GM06990 (cell line): Measurements from ENCODE around the gene GRIK4.

ENCODE experiments used
- DNase-seq: peaks from one replicate; pipeline ENCODE4 v3.0.0-alpha.2; 2011; ENCODE audit not compliant: insufficient read length; ENCODE audit errors: extremely low read depth
- H3K27me3 ChIP-seq: replicated peaks from 2 replicates; pipeline ENCODE4 v1.6.0; 2011; ENCODE audit warnings: low read length; ENCODE audit not compliant: control insufficient read depth, insufficient read depth
- H3K36me3 ChIP-seq: 2 replicates; pipeline ENCODE4 v1.5.1; 2011; ENCODE audit warnings: low read length; ENCODE audit not compliant: control insufficient read depth, insufficient read depth
- H3K4me3 ChIP-seq: replicated peaks from 2 replicates; pipeline ENCODE4 v1.5.1; 2011; ENCODE audit warnings: low read depth, mild to moderate bottlenecking, control low read depth, low read length
- TF ChIP-seq, protein P1 (sequence below): IDR thresholded peaks from 2 replicates; pipeline ENCODE4 v1.5.1; 2011; ENCODE audit warnings: low read length, control low read depth, mild to moderate bottlenecking, inconsistent platforms; ENCODE audit not compliant: insufficient read depth, poor library complexity, severe bottlenecking

GRIK4 gene

GRCh38 chr11:120597250-120598215 lies 86.0 kb downstream of the GRIK4 start:
- no peaks in the 10 kb centered on the region for H3K36me3 ChIP-seq
- H3K27me3 ChIP-seq = no peaks in the 10 kb centered on the region; the same call in 1 of the 2 replicates
- TF ChIP-seq, protein P1, sequence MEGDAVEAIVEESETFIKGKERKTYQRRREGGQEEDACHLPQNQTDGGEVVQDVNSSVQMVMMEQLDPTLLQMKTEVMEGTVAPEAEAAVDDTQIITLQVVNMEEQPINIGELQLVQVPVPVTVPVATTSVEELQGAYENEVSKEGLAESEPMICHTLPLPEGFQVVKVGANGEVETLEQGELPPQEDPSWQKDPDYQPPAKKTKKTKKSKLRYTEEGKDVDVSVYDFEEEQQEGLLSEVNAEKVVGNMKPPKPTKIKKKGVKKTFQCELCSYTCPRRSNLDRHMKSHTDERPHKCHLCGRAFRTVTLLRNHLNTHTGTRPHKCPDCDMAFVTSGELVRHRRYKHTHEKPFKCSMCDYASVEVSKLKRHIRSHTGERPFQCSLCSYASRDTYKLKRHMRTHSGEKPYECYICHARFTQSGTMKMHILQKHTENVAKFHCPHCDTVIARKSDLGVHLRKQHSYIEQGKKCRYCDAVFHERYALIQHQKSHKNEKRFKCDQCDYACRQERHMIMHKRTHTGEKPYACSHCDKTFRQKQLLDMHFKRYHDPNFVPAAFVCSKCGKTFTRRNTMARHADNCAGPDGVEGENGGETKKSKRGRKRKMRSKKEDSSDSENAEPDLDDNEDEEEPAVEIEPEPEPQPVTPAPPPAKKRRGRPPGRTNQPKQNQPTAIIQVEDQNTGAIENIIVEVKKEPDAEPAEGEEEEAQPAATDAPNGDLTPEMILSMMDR = no peak
- peak overlapping the region; percentile 37 for H3K4me3 ChIP-seq
- DNase-seq = no peak

DNA sequence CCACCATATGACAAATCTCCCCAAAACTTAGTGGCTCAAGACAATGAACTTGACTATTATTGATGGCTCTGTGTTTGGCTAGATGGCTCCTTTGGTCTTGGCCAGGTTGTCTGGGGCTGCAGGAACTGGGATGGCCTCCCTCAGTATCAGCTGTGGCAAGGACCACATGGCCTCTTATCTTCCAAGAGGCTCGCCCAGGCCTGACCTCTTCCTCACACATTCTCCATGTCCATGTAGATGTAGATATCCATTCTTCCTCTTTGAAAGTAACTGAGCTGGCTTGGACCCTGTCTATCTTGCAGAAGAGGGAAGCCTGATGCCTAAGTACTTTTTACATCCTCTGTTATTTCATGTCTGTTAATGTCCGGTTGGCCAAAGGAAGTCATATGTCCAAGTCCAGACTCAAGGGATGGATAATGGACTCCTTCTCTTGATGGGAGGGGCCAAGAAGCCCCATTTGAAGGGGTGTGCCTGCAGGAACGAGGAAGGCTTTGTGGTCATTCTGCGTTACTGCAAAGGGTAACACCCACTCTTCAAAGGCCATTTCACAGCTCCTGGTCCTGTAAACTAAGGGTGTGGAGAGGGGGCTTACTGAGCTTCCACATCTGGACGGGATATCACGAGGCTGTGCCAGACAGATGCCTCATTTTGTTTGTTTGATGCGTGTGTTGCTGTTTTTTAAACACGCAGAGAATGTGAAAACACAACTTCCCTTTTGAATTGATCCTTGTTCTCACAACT lies 87.1 kb downstream of the GRIK4 start:
- Histone ChIP-seq H3K4me3 (no peak overlapping the region), H3K27me3 (no peaks in the 10 kb centered on the region; the same call in 1 of the 2 replicates), H3K36me3 (no peaks in the 10 kb centered on the region)
- TF ChIP-seq, protein P1 = no peak
- DNase-seq = no peak

DNA sequence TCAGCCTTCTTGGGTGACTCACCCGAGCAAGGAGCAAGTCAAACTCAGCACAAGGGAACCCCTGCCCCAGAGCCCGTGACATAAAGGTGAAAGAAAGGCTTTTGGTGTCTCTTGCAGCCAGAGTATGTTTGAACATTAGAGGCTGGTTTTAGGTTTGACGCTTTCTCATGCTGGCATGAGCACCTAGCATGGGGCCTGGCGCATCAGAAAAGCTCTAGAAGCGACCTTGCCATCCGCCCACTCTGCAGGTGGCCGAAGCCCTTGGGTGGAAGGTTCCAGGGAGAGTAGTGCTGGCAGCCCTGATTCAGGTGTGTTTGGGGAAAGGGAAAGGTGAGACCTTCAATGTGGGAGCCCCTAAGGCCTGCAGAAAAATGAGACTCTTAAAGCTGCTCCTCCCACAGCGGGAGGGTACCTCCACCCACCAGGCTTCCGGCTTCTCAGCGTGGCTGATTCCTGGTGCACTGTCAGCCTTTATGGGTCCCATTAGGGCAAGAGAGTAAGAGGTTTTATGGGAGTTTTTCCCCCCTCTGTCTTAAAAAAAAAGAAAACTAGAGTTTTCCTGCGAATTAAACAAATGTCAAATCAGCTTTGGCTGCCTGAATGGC lies 88.4 kb downstream of the GRIK4 start:
- no peaks in the 10 kb centered on the region; the same call in 1 of the 2 replicates for H3K27me3 ChIP-seq
- H3K4me3 ChIP-seq = no peak overlapping the region
- TF ChIP-seq, protein P1 = no peak
- DNase-seq = no peak
- H3K36me3 ChIP-seq = no peaks in the 10 kb centered on the region

DNA sequence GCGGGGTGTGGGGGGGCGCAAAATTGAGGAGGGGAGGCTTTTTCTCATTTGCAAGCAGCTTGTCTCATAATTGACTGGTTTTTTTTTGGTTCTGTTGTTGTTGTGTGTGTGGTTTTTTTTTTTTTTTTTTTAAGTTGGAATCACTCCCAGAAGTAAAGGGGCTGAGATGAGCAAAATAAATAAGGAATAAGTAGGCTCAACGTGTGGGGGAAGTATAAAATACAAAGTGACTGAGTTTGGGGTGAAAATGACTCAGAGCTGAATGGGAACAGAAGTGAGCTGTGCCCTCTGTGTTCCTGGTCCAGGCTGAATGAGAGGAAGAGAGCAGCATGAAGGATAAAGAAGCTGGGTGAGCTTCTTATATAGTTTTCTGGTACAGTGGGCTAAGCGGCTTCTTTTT lies 90.0 kb downstream of the GRIK4 start:
- Histone ChIP-seq H3K27me3 (no peaks in the 10 kb centered on the region), H3K36me3 (no peaks in the 10 kb centered on the region), H3K4me3 (no peak overlapping the region)
- TF ChIP-seq, protein P1 = no peak
- DNase-seq = no peak

- no peaks in the 10 kb centered on the region for H3K36me3 ChIP-seq
- no peaks in the 10 kb centered on the region for H3K27me3 ChIP-seq
- TF ChIP-seq, protein P1 = no peak
- no peak overlapping the region for H3K4me3 ChIP-seq
- DNase-seq = no peak
Measured at GRCh38 chr11:120603071-120603470, 91.5 kb downstream of the GRIK4 start.
